MM.1S (cell line): ENCODE results near the gene DHX29.

ENCODE experiments used
- DNase-seq: peaks from one replicate; pipeline ENCODE4 v3.0.0-alpha.2; 2015
- H2AFZ ChIP-seq: fragments of 300-600 bp; sonication (generic); 2 replicates; pipeline ENCODE4 v1.6.0; 2016; ENCODE audit warnings: antibody characterized with exemption, low read length
- H3F3A ChIP-seq: fragments of 300-600 bp; sonication (generic); 2 replicates; pipeline ENCODE4 v1.6.1; 2016; ENCODE audit warnings: mild to moderate bottlenecking, antibody characterized with exemption, low read length, moderate library complexity, mixed read lengths; ENCODE audit not compliant: insufficient read depth
- H3K27ac ChIP-seq: fragments of 300-600 bp; sonication (generic); 2 replicates; pipeline ENCODE4 v1.5.1; 2016; ENCODE audit warnings: mild to moderate bottlenecking, low read length
- H3K27me3 ChIP-seq: fragments of 300-600 bp; sonication (generic); replicated peaks from 2 replicates; pipeline ENCODE4 v1.6.0; 2016; ENCODE audit warnings: low read length; ENCODE audit not compliant: insufficient read depth
- H3K36me3 ChIP-seq: fragments of 300-600 bp; sonication (generic); replicated peaks from 2 replicates; pipeline ENCODE4 v1.6.1; 2016; ENCODE audit warnings: mild to moderate bottlenecking, low read length, mixed read lengths; ENCODE audit not compliant: insufficient read depth
- H3K4me1 ChIP-seq: fragments of 300-600 bp; sonication (generic); 2 replicates; pipeline ENCODE4 v1.6.1; 2016; ENCODE audit warnings: low read length, mixed read lengths
- H3K4me2 ChIP-seq: fragments of 300-600 bp; sonication (generic); 2 replicates; pipeline ENCODE4 v1.6.0; 2016; ENCODE audit warnings: low read depth, low read length
- H3K4me3 ChIP-seq: fragments of 300-600 bp; sonication (generic); 2 replicates; pipeline ENCODE4 v1.5.1; 2016; ENCODE audit warnings: low read length, mixed read lengths
- H3K79me2 ChIP-seq: fragments of 300-600 bp; sonication (generic); 2 replicates; pipeline ENCODE4 v1.6.1; 2016; ENCODE audit warnings: mixed run types, low read length, mixed read lengths
- H3K9ac ChIP-seq: fragments of 300-600 bp; sonication (generic); 2 replicates; pipeline ENCODE4 v1.6.1; 2016; ENCODE audit warnings: low read length, mixed read lengths
- H3K9me2 ChIP-seq: fragments of 300-600 bp; sonication (generic); replicated peaks from 2 replicates; pipeline ENCODE4 v1.6.1; 2016; ENCODE audit warnings: mild to moderate bottlenecking, low read length, mixed read lengths; ENCODE audit not compliant: insufficient read depth
- H3K9me3 ChIP-seq: fragments of 300-600 bp; sonication (generic); replicated peaks from 2 replicates; pipeline ENCODE4 v1.6.1; 2016; ENCODE audit warnings: mild to moderate bottlenecking, low read length, mixed read lengths; ENCODE audit not compliant: insufficient read depth
- H4K20me1 ChIP-seq: fragments of 300-600 bp; sonication (generic); 2 replicates; pipeline ENCODE4 v1.6.1; 2016; ENCODE audit warnings: mild to moderate bottlenecking, low read length, moderate library complexity, mixed read lengths; ENCODE audit not compliant: insufficient read depth
- EZH2 ChIP-seq: fragments of 300-600 bp; sonication (generic); optimal IDR thresholded peaks from 2 replicates; pipeline ENCODE3; 2017; ENCODE audit warnings: low read depth, mild to moderate bottlenecking, antibody characterized with exemption, low read length, mixed read lengths
- EZH2phosphoT487 ChIP-seq: fragments of 300-600 bp; sonication (generic); IDR thresholded peaks from 2 replicates; pipeline ENCODE4 v1.6.1; 2018; ENCODE audit warnings: antibody characterized with exemption, low read length
- TF ChIP-seq, protein P1 (sequence below): fragments of 300-600 bp; sonication (generic); IDR thresholded peaks from 2 replicates; pipeline ENCODE4 v1.5.1; 2016; ENCODE audit warnings: antibody characterized with exemption, low read length, mixed read lengths

DHX29 gene

DNA sequence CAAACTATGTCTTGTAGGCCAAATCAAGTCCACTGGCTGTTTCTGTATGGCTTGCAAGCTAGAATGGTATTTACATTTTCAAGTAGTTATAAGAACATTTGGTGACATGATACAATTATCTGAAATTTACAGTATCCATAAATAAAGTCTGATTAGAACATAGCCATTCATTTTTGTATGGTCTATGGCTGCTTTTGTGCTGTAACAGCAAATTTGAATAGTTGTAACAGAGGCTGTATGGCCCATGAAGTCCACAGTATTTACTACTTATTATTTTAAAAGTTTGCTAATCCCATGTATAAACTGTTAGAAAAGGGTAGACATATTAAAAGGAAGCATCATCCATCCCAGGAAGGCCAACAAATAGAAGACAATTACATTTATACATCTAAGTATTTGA, 17.7 kb downstream of the DHX29 start:
- Histone ChIP-seq H3K27ac (no peak overlapping the region), H3K4me2 (no peak overlapping the region), H3K36me3 (peaks cover 8% of the 10 kb centered on the region; the same call in 1 of the 2 replicates), H2AFZ (no peak overlapping the region), H3K27me3 (no peaks in the 10 kb centered on the region), H3K9me3 (no peaks in the 10 kb centered on the region), H3K9me2 (no peaks in the 10 kb centered on the region), H4K20me1 (no peaks in the 10 kb centered on the region), H3F3A (no peaks in the 10 kb centered on the region), H3K4me3 (no peak overlapping the region), H3K79me2 (no peaks in the 10 kb centered on the region), H3K4me1 (no peaks in the 10 kb centered on the region), H3K9ac (no peak overlapping the region)
- DNase-seq, result no peak
- TF ChIP-seq EZH2 (no peak), EZH2phosphoT487 (no peak)
- TF ChIP-seq, protein P1, sequence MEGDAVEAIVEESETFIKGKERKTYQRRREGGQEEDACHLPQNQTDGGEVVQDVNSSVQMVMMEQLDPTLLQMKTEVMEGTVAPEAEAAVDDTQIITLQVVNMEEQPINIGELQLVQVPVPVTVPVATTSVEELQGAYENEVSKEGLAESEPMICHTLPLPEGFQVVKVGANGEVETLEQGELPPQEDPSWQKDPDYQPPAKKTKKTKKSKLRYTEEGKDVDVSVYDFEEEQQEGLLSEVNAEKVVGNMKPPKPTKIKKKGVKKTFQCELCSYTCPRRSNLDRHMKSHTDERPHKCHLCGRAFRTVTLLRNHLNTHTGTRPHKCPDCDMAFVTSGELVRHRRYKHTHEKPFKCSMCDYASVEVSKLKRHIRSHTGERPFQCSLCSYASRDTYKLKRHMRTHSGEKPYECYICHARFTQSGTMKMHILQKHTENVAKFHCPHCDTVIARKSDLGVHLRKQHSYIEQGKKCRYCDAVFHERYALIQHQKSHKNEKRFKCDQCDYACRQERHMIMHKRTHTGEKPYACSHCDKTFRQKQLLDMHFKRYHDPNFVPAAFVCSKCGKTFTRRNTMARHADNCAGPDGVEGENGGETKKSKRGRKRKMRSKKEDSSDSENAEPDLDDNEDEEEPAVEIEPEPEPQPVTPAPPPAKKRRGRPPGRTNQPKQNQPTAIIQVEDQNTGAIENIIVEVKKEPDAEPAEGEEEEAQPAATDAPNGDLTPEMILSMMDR, result no peak

DNA sequence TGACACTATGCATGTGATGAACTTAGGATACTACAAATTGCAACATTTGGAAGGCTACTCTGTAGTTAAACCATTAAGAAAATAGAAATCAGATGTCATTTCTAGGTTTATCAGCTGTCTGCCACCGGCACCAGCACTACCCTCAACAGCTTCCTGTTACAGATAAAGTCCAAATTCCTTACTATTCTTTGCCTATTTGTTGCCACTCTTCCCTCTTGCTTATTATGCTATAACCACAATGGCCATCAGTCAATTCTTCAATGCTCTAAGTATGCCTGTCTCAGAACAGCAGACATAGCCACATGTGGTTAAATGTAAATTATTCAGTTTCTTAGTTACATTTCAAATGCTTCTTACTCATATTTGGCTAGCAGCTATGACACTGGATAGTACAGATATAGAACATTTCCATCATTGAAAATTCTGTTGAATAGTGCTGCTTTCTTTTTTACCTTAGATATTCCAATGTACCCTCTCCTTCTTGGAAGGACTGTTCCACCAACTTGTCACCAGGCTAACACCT, 21.0 kb downstream of the DHX29 start:
- H3K79me2 ChIP-seq, result no peaks in the 10 kb centered on the region
- H3K36me3 ChIP-seq, result peaks cover 8% of the 10 kb centered on the region; the same call in 1 of the 2 replicates
- H3K9me2 ChIP-seq, result no peaks in the 10 kb centered on the region
- TF ChIP-seq EZH2phosphoT487 (no peak), EZH2 (no peak)
- TF ChIP-seq, protein P1, result no peak
- no peak overlapping the region for H3K9ac ChIP-seq
- H3F3A ChIP-seq, result no peaks in the 10 kb centered on the region
- H3K9me3 ChIP-seq, result no peaks in the 10 kb centered on the region
- DNase-seq, result no peak
- H3K4me3 ChIP-seq, result no peak overlapping the region
- no peaks in the 10 kb centered on the region for H3K4me1 ChIP-seq
- no peak overlapping the region for H3K4me2 ChIP-seq
- H3K27me3 ChIP-seq, result no peaks in the 10 kb centered on the region
- H3K27ac ChIP-seq, result no peak overlapping the region
- H2AFZ ChIP-seq, result no peak overlapping the region
- H4K20me1 ChIP-seq, result no peaks in the 10 kb centered on the region

DNA sequence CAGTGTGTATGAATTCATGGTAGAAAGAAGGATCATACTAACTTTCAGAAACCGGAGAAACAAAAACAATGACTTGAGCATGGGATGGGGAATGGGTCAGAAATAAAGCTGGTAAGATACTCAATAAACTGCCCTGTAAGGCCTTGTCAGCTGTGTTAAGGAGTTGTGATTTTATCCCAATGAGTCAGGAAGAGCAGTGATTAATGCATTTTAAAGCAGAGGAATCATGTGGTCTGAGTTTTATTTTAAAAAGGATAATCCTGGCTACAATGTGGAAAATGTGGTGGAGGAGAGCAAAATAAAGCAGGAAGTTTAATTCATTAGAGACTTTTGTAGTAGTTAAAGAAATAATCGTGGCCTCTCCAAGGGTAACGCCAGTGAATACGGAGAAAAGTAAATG, 28.7 kb downstream of the DHX29 start:
- Histone ChIP-seq H3K9me3 (no peaks in the 10 kb centered on the region), H3K79me2 (no peaks in the 10 kb centered on the region), H2AFZ (no peak overlapping the region), H3K27ac (no peak overlapping the region), H4K20me1 (no peaks in the 10 kb centered on the region), H3K9me2 (no peaks in the 10 kb centered on the region), H3K4me3 (no peak overlapping the region), H3K9ac (no peak overlapping the region), H3K4me1 (no peaks in the 10 kb centered on the region), H3K4me2 (no peak overlapping the region), H3K27me3 (no peaks in the 10 kb centered on the region), H3F3A (no peaks in the 10 kb centered on the region), H3K36me3 (peaks cover 11% of the 10 kb centered on the region; the same call in 1 of the 2 replicates)
- TF ChIP-seq EZH2phosphoT487, result no peak
- TF ChIP-seq EZH2, result no peak
- TF ChIP-seq, protein P1, result no peak
- no peak for DNase-seq
